Neural progenitor cell (in vitro differentiated cells): Measurements from ENCODE around the gene ARHGEF38.

Source experiments
- EZH2 ChIP-seq: fragments of 200-600 bp; sonication (generic); IDR thresholded peaks from 2 replicates; pipeline ENCODE4 v1.6.1; 2017; ENCODE audit warnings: antibody characterized with exemption, mild to moderate bottlenecking, moderate library complexity
- TF ChIP-seq, protein P1 (sequence below): fragments of 200-600 bp; sonication (generic); IDR thresholded peaks from 2 replicates; pipeline ENCODE4 v1.5.1; 2017; ENCODE audit warnings: antibody characterized with exemption, mild to moderate bottlenecking

DNA sequence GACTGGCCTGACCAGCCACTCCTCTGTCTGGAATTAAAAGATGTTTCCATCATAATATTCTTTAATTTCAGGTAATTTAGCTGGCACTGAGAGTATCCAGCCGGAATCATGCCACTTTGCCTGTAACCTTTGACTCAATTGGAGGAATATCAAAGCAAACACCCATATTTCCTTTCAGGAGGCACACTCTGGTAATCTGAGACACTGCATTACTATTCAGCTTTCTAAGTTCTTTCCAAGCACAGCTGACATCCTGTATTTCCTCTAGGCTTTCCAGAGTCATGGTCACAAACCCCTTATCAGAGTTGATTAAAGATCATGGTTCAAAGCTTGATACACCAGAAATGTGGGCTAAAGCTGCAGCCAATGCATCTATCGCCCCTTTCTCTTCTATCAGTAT is 126.8 kb downstream of the ARHGEF38 start:
- TF ChIP-seq, protein P1, sequence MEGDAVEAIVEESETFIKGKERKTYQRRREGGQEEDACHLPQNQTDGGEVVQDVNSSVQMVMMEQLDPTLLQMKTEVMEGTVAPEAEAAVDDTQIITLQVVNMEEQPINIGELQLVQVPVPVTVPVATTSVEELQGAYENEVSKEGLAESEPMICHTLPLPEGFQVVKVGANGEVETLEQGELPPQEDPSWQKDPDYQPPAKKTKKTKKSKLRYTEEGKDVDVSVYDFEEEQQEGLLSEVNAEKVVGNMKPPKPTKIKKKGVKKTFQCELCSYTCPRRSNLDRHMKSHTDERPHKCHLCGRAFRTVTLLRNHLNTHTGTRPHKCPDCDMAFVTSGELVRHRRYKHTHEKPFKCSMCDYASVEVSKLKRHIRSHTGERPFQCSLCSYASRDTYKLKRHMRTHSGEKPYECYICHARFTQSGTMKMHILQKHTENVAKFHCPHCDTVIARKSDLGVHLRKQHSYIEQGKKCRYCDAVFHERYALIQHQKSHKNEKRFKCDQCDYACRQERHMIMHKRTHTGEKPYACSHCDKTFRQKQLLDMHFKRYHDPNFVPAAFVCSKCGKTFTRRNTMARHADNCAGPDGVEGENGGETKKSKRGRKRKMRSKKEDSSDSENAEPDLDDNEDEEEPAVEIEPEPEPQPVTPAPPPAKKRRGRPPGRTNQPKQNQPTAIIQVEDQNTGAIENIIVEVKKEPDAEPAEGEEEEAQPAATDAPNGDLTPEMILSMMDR, result no peak
- TF ChIP-seq EZH2, result no peak
